Posterior cingulate gyrus (tissue), 11 donors: Measurements from ENCODE around the gene DCBLD2.

Experiments
- DNase-seq, 10 donors: peaks; one replicate each; pipeline versions ENCODE4 v3.0.0 to v3.0.0-alpha.2; 2020 to 2021; ENCODE audit warnings: mixed read lengths in 3 of 10
- intact Hi-C: fragments of 100-400 bp; cut with DNase I; formaldehyde crosslinking; loops from one replicate; pipeline ENCODE4 v1.15.1; 2023

DCBLD2 gene

GRCh38 chr3:98778383-98778782 is 123.1 kb downstream of the DCBLD2 start:
- intact Hi-C loops = no loop called here
- DNase-seq = no peak

- intact Hi-C loops = no loop called here
- DNase-seq = no peak
Measured at GRCh38 chr3:98777801-98778220, 123.7 kb downstream of the DCBLD2 start.

GRCh38 chr3:98777286-98777685 is 124.2 kb downstream of the DCBLD2 start:
- intact Hi-C loops = no loop called here
- DNase-seq = no peak

- intact Hi-C loops = no loop called here
- no peak for DNase-seq
Measured at GRCh38 chr3:98776140-98776493, 125.4 kb downstream of the DCBLD2 start.

GRCh38 chr3:98775459-98776139 is 125.9 kb downstream of the DCBLD2 start:
- no peak for DNase-seq
- intact Hi-C loops = no loop called here

GRCh38 chr3:98772022-98772421 is 129.5 kb downstream of the DCBLD2 start:
- DNase-seq = no peak
- intact Hi-C loops = no loop called here

- intact Hi-C loops = no loop called here
- peak in 1 of 10 donors; percentile 37 for DNase-seq
Measured at GRCh38 chr3:98770261-98771039, 131.0 kb downstream of the DCBLD2 start.

- intact Hi-C loops = no loop called here
Measured at GRCh38 chr3:98769448-98769847, 132.0 kb downstream of the DCBLD2 start.

GRCh38 chr3:98768961-98769360 is 132.5 kb downstream of the DCBLD2 start:
- DNase-seq = no peak
- intact Hi-C loops = no loop called here

More at GRCh38 chr3:98769448-98769847, 132.0 kb downstream of the DCBLD2 start:
- no peak for DNase-seq

- DNase-seq = no peak
- intact Hi-C loops = no loop called here
Measured at GRCh38 chr3:98766924-98767323, 134.6 kb downstream of the DCBLD2 start.

GRCh38 chr3:98765721-98766120 is 135.8 kb downstream of the DCBLD2 start:
- DNase-seq = no peak
- intact Hi-C loops = no loop called here

- intact Hi-C loops = no loop called here
- DNase-seq = no peak
Measured at GRCh38 chr3:98764472-98764884, 137.0 kb downstream of the DCBLD2 start.

- DNase-seq = no peak
- intact Hi-C loops = no loop called here
Measured at GRCh38 chr3:98763819-98764418, 137.6 kb downstream of the DCBLD2 start.

- intact Hi-C loops = no loop called here
- DNase-seq = no peak
Measured at GRCh38 chr3:98763076-98763475, 138.4 kb downstream of the DCBLD2 start, which contains the start of gene ST3GAL6. ST3GAL6 (plus strand) TSS chr3:98763340; CDS start chr3:98768441, 5,101 bp downstream.

- intact Hi-C loops = no loop called here
- no peak for DNase-seq
Measured at GRCh38 chr3:98761643-98762229, 139.8 kb downstream of the DCBLD2 start.

GRCh38 chr3:98759629-98760028 is 141.9 kb downstream of the DCBLD2 start:
- intact Hi-C loops = no loop called here
- DNase-seq = no peak

GRCh38 chr3:98755601-98756000 is 145.9 kb downstream of the DCBLD2 start:
- intact Hi-C loops = no loop called here
- no peak for DNase-seq

- DNase-seq = no peak
- intact Hi-C loops = no loop called here
Measured at GRCh38 chr3:98754483-98754882, 147.0 kb downstream of the DCBLD2 start.

GRCh38 chr3:98750276-98750919 is 151.1 kb downstream of the DCBLD2 start:
- no peak for DNase-seq
- intact Hi-C loops = no loop called here

- DNase-seq = no peak
- intact Hi-C loops = no loop called here
Measured at GRCh38 chr3:98746882-98747281, 154.6 kb downstream of the DCBLD2 start.

GRCh38 chr3:98746122-98746521 is 155.4 kb downstream of the DCBLD2 start:
- no peak for DNase-seq
- intact Hi-C loops = no loop called here
